H9 (cell line): Measurements from ENCODE around the gene ANKHD1. TPM values are rescaled to one million over a fixed set of nuclear protein-coding genes. Genes with fewer than 3 reads are reported as not detected.

Source experiments
- DNase-seq: peaks from one replicate; pipeline ENCODE4 v3.0.0-alpha.2; 2017
- H2AFZ ChIP-seq: one replicate; pipeline ENCODE4 v1.6.1; 2013; ENCODE audit warnings: mild to moderate bottlenecking, low read length, control low read depth, moderate library complexity
- H2AK5ac ChIP-seq: 2 replicates; pipeline ENCODE4 v1.6.1; 2013; ENCODE audit warnings: low read length, control low read depth, mixed read lengths; ENCODE audit not compliant: insufficient read length
- H2BK120ac ChIP-seq: one replicate; pipeline ENCODE4 v1.6.1; 2013; ENCODE audit warnings: low read depth, mild to moderate bottlenecking, low read length, control low read depth, inconsistent platforms; ENCODE audit not compliant: poor library complexity, severe bottlenecking
- H2BK12ac ChIP-seq: 2 replicates; pipeline ENCODE4 v1.6.1; 2013; ENCODE audit warnings: low read length, control low read depth, mixed read lengths, low read depth; ENCODE audit not compliant: insufficient read length
- H2BK15ac ChIP-seq: 2 replicates; pipeline ENCODE4 v1.6.1; 2013; ENCODE audit warnings: low read depth, low read length, control low read depth
- H2BK20ac ChIP-seq: one replicate; pipeline ENCODE4 v1.6.1; 2013; ENCODE audit warnings: low read depth, mild to moderate bottlenecking, low read length, control low read depth, inconsistent platforms; ENCODE audit not compliant: poor library complexity, severe bottlenecking
- H2BK5ac ChIP-seq: 2 replicates; pipeline ENCODE4 v1.6.1; 2013; ENCODE audit warnings: low read length, control low read depth, mixed read lengths; ENCODE audit not compliant: insufficient read length
- H3K14ac ChIP-seq: 2 replicates; pipeline ENCODE4 v1.6.1; 2013; ENCODE audit warnings: low read length, control low read depth; ENCODE audit not compliant: insufficient read depth
- H3K18ac ChIP-seq: 2 replicates; pipeline ENCODE4 v1.6.1; 2013; ENCODE audit warnings: low read depth, mild to moderate bottlenecking, mixed read lengths, low read length, control low read depth; ENCODE audit not compliant: insufficient read length
- H3K23ac ChIP-seq: 2 replicates; pipeline ENCODE4 v1.6.1; 2013; ENCODE audit warnings: low read length, control low read depth, mixed read lengths, low read depth; ENCODE audit not compliant: insufficient read length
- H3K23me2 ChIP-seq: 2 replicates; pipeline ENCODE4 v1.6.1; 2013; ENCODE audit warnings: low read depth, mild to moderate bottlenecking, mixed read lengths, low read length, control low read depth; ENCODE audit not compliant: insufficient read length, poor library complexity, severe bottlenecking
- H3K27ac ChIP-seq: 2 replicates; pipeline ENCODE4 v1.5.1; 2013; ENCODE audit warnings: low read length, control low read depth, mixed read lengths, low read depth; ENCODE audit not compliant: insufficient read length
- H3K27me3 ChIP-seq: 2 replicates; pipeline ENCODE4 v1.6.1; 2013; ENCODE audit warnings: low read length, control low read depth, inconsistent platforms; ENCODE audit not compliant: insufficient read depth
- H3K4ac ChIP-seq: 2 replicates; pipeline ENCODE4 v1.6.1; 2013; ENCODE audit warnings: low read depth, mild to moderate bottlenecking, control low read depth, inconsistent platforms, low read length, moderate library complexity
- H3K4me1 ChIP-seq: 2 replicates; pipeline ENCODE4 v1.6.1; 2013; ENCODE audit warnings: low read length, control low read depth, inconsistent platforms; ENCODE audit not compliant: insufficient read depth
- H3K4me2 ChIP-seq: 2 replicates; pipeline ENCODE4 v1.6.1; 2013; ENCODE audit warnings: low read length, control low read depth, mixed read lengths; ENCODE audit not compliant: insufficient read length, insufficient read depth
- H3K56ac ChIP-seq: 2 replicates; pipeline ENCODE4 v1.6.1; 2013; ENCODE audit warnings: low read depth, mild to moderate bottlenecking, mixed read lengths, low read length, control low read depth; ENCODE audit not compliant: insufficient read length
- H3K79me1 ChIP-seq: 2 replicates; pipeline ENCODE4 v1.6.1; 2013; ENCODE audit warnings: low read depth, mild to moderate bottlenecking, moderate library complexity, low read length, control low read depth, inconsistent platforms; ENCODE audit not compliant: insufficient read depth, poor library complexity, severe bottlenecking
- H3K79me2 ChIP-seq: 2 replicates; pipeline ENCODE4 v1.6.1; 2013; ENCODE audit warnings: low read length, control low read depth, inconsistent platforms; ENCODE audit not compliant: insufficient read depth
- H3K9ac ChIP-seq: 2 replicates; pipeline ENCODE4 v1.6.1; 2013; ENCODE audit warnings: low read length, control low read depth, mixed read lengths; ENCODE audit not compliant: insufficient read length; ENCODE audit errors: extremely low read depth
- H3K9me3 ChIP-seq: one replicate; pipeline ENCODE4 v1.6.1; 2013; ENCODE audit warnings: low read depth, low read length, inconsistent platforms; ENCODE audit not compliant: control insufficient read depth
- H3T11ph ChIP-seq: one replicate; pipeline ENCODE4 v1.6.1; 2013; ENCODE audit warnings: mild to moderate bottlenecking, low read length, control low read depth, inconsistent platforms
- H4K20me1 ChIP-seq: one replicate; pipeline ENCODE4 v1.6.1; 2013; ENCODE audit not compliant: control insufficient read depth, insufficient read length, insufficient read depth
- H4K5ac ChIP-seq: 2 replicates; pipeline ENCODE4 v1.6.1; 2013; ENCODE audit warnings: low read depth, mild to moderate bottlenecking, mixed read lengths, low read length, control low read depth; ENCODE audit not compliant: insufficient read length
- H4K8ac ChIP-seq: replicated peaks from 2 replicates; pipeline ENCODE4 v1.6.1; 2013; ENCODE audit warnings: low read length, control low read depth, mixed read lengths, low read depth; ENCODE audit not compliant: insufficient read length
- H4K91ac ChIP-seq: 2 replicates; pipeline ENCODE4 v1.6.1; 2013; ENCODE audit warnings: low read depth, mild to moderate bottlenecking, moderate library complexity, mixed read lengths, low read length, control low read depth; ENCODE audit not compliant: insufficient read length
- H3K27ac Mint-ChIP-seq, 3 experiments: 2 replicates in 2 of 3; 3 replicates in 1 of 3; pipeline ENCODE4 v1.8.0; 2020 to 2021; ENCODE audit warnings: mixed read lengths in 3 of 3, mild to moderate bottlenecking in 1 of 3, moderate library complexity in 1 of 3
- H3K27me3 Mint-ChIP-seq: 2 replicates; pipeline ENCODE4 v1.8.0; 2021; ENCODE audit warnings: low read depth, mild to moderate bottlenecking, moderate library complexity, mixed read lengths
- H3K36me3 Mint-ChIP-seq, 3 experiments: 2 replicates in 2 of 3; 3 replicates in 1 of 3; pipeline ENCODE4 v1.8.0; 2020 to 2021; ENCODE audit warnings: low read depth in 3 of 3, mixed read lengths in 3 of 3; ENCODE audit not compliant: insufficient read depth in 1 of 3
- H3K4me1 Mint-ChIP-seq, 2 experiments: 2 replicates each; pipeline ENCODE4 v1.8.0; 2020; ENCODE audit warnings: mixed read lengths in 2 of 2
- H3K4me3 Mint-ChIP-seq, 2 experiments: 2 replicates in 1 of 2; 3 replicates in 1 of 2; pipeline ENCODE4 v1.8.0; 2020 to 2021; ENCODE audit warnings: mild to moderate bottlenecking in 2 of 2, mixed read lengths in 2 of 2, moderate library complexity in 1 of 2
- H3K9me3 Mint-ChIP-seq, 2 experiments: 2 replicates in 1 of 2; 3 replicates in 1 of 2; pipeline ENCODE4 v1.8.0; 2020; ENCODE audit warnings: mild to moderate bottlenecking in 2 of 2, mixed read lengths in 2 of 2, moderate library complexity in 1 of 2
- WGBS: extraction: QIAGEN DNeasy Blood & Tissue Kit; methylation state at CpG from one replicate; pipeline ENCODE4 v1.1.7; 2013; ENCODE audit warnings: missing lambda C conversion rate, low lambda C conversion rate, mixed read lengths; ENCODE audit not compliant: insufficient read length; ENCODE audit errors: extremely low coverage; 5-methylcytosine and 5-hydroxymethylcytosine counted together
- total RNA-seq: library from RNA; stranded (reverse); gene quantifications from 2 replicates; pipeline ENCODE4 v1.2.1, GENCODE V29; 2021
- TF ChIP-seq, protein P1 (sequence below): fragments of 200-600 bp; sonication (generic); conservative IDR thresholded peaks from 3 replicates; pipeline ENCODE4 v1.8.0; 2021; ENCODE audit warnings: antibody characterized with exemption, mild to moderate bottlenecking

ANKHD1 gene
- total RNA-seq, 1 experiment from 2014 or later, result 105 TPM

DNA sequence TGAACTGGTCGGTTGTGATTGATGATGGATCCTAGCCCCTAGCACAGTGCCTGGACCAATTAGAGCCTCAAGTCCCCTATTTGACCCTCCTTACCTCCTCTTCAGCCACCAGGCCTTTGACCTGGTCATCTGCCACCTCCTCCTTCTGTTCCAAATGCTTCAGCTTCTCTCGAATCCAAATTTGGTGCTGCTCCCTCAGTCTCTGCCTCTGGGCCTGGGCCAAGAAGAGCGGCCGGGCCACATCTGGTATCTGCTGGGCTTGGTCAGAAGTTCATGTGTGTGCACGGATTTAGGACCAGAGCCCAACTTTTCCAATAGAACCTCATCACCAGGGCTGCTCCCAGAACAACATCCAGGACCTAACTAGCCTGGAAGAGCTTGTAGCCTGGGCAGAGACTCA, 169.5 kb downstream of the ANKHD1 start:
- H3K23ac ChIP-seq, result no peak overlapping the region
- DNase-seq, result no peak
- Mint-ChIP-seq H3K27ac (no peak overlapping the region), H3K4me1 (no peaks in the 10 kb centered on the region), H3K36me3 (peaks cover 4 to 22% (median 18%) of the 10 kb centered on the region in 3 experiments; a peak in 6 of 7 replicates), H3K4me3 (no peak overlapping the region; a peak in 1 of 5 replicates), H3K9me3 (no peaks in the 10 kb centered on the region), H3K27me3 (no peaks in the 10 kb centered on the region; the same call in 1 of the 2 replicates)
- H2BK20ac ChIP-seq, result no peak overlapping the region
- TF ChIP-seq, protein P1, sequence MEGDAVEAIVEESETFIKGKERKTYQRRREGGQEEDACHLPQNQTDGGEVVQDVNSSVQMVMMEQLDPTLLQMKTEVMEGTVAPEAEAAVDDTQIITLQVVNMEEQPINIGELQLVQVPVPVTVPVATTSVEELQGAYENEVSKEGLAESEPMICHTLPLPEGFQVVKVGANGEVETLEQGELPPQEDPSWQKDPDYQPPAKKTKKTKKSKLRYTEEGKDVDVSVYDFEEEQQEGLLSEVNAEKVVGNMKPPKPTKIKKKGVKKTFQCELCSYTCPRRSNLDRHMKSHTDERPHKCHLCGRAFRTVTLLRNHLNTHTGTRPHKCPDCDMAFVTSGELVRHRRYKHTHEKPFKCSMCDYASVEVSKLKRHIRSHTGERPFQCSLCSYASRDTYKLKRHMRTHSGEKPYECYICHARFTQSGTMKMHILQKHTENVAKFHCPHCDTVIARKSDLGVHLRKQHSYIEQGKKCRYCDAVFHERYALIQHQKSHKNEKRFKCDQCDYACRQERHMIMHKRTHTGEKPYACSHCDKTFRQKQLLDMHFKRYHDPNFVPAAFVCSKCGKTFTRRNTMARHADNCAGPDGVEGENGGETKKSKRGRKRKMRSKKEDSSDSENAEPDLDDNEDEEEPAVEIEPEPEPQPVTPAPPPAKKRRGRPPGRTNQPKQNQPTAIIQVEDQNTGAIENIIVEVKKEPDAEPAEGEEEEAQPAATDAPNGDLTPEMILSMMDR, result no peak
- H3K56ac ChIP-seq, result no peak overlapping the region
- no peaks in the 10 kb centered on the region for H3K79me2 ChIP-seq
- no peaks in the 10 kb centered on the region for H3K27me3 ChIP-seq
- H2BK5ac ChIP-seq, result no peak overlapping the region
- no peak overlapping the region for H2AK5ac ChIP-seq
- H3K23me2 ChIP-seq, result no peaks in the 10 kb centered on the region
- H4K5ac ChIP-seq, result no peak overlapping the region
- no peaks in the 10 kb centered on the region for H4K20me1 ChIP-seq
- H3K4me2 ChIP-seq, result no peak overlapping the region
- no peak overlapping the region for H2BK15ac ChIP-seq
- no peak overlapping the region for H3T11ph ChIP-seq
- no peaks in the 10 kb centered on the region for H3K79me1 ChIP-seq
- no peak overlapping the region for H3K18ac ChIP-seq
- no peak overlapping the region for H2AFZ ChIP-seq
- H2BK12ac ChIP-seq, result no peak overlapping the region
- no peaks in the 10 kb centered on the region for H3K9me3 ChIP-seq
- H3K27ac ChIP-seq, result no peak overlapping the region
- no peak overlapping the region for H3K9ac ChIP-seq
- H3K4ac ChIP-seq, result no peak overlapping the region
- no peak overlapping the region for H4K91ac ChIP-seq
- no peak overlapping the region; the same call in 1 of the 2 replicates for H3K14ac ChIP-seq
- H2BK120ac ChIP-seq, result no peak overlapping the region
- 0 out of 2 replicates have a peak, but pooled peaks cover 2% of the 10 kb centered on the region for H3K4me1 ChIP-seq
- WGBS, result no CpG with 5 or more reads among the region's 5 CpGs
- no peak overlapping the region for H4K8ac ChIP-seq
